NCI-H2196 (cell line): Measurements from ENCODE around the gene TERB2.
"Not testable (repeated sequence)": the region's sequence is repeated elsewhere in the genome, so short reads cannot be mapped to it uniquely, and the experiment has no call there.

Experiments used
- DNase-seq: peaks from one replicate; lab custom pipeline; 2025; ENCODE audit not compliant: unreplicated experiment; lab: John Stamatoyannopoulos, UW

Gene TERB2, protein sequence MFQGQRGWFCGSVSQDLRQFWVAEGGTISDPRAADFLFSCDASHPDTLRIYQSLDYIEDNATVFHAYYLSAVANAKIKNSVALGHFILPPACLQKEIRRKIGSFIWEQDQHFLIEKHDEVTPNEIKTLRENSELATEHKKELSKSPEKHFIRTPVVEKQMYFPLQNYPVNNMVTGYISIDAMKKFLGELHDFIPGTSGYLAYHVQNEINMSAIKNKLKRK

DNA sequence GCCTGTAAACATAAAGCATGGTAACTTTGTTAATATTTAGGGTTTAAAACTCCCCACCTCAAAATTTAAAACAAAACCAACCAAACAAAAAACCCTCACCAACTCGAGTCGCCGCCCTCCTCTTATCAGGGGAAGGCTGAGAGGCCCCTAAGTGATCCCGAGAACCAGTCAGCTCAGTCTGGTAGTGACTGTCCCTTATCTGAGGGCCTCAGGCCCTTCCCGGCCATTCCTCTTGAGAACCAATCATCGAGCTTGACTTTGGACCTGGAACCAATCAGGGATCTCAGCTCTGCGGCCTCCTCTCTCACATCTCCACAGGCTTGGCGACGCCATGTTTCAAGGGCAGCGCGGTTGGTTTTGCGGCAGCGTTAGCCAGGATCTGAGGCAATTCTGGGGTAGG lies at the start of gene TERB2:
TERB2 (plus strand) TSS at position 300 of the 400 bp plus-strand sequence; CDS start at position 332, 32 bp downstream.
- no peak for DNase-seq

DNA sequence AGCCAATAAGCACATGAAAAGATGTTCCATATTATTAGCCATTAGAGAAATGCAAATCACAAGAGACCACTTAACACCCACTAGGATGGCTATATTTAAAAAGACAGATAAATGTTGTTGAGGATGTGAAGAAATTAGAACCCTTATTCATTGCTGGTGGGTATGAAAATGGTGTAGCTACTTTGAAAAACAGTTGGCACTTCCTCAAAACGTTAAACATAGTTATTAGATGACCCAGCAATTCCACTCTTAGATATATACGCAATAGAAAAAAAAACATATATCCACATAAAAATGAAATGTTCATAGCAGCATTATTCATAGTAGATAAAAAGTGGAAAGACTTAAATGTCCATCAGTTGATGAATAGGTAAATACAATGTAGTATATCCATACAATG lies 47.1 kb upstream of the TERB2 start:
- DNase-seq: no peak

DNA sequence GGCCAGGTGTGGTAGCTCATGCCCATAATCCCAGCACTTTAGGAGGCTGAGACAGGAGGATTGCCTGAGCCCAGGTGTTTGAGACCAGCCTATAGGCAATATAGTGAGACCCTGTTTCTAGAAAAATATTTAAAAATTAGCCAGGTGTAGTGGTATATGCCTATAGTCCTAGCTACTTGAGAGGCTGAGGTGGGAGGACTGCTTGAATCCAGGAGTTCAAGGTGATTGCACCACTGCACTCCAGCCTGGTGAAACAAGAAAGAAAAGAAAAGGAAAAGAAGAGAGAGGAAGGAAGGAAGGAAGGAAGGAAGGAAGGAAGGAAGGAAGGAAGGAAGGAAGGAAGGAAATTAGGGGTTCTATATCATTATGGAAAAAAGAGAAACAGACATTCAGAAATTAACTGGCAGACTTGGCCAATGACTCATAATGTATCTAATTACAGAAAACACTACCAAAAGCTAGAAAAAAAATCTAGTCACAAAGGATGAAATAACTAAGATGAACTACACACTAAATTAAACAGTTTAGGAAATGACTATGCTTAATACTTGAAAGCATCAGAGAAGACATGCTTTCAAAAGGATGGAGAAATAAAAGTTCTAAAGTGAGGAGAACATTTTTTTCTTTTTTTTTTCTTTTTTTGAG lies 45.4 kb upstream of the TERB2 start:
- DNase-seq: no peak

DNA sequence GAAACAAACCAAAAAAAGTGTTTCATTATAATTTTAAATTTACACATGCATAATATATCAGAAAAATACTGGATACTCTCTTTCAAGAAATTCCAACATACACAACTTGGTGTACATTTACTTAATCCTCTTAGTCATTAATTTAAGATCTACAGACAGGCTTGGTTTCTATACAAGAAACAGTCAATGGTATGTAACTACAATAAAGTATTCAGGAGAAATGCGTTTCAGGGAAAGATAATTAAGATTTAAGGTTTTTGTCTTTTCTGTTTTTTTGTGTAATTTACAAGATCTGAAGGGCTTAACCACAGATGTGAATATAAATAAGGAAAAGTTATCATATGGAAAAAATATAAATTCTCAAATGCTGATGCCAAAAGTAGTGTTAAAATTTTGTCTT lies 44.3 kb upstream of the TERB2 start:
- DNase-seq: not testable (repeated sequence)

DNA sequence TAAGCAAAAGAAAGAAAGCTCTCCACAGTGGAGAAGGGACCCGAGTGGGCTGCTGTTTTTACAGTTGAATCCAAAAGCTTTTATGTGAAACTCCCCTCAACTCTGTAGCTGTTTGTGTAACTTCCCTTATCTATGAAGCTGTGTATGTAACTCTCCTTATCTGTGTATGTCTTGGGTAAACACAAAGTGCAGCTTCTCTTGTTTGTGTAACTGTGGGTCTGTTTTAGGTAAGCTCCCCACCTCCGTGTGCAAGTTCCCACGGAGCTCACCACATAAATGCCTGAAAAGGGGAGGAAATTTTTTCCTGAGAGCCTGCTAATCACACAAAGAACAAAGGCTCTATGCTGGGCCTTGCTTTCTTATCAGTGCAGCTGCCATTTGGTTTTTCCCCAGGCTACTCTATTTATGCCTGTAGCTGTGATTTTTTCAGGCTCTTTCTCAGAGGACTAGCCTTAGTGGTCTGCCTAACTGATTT lies 43.5 kb upstream of the TERB2 start:
- DNase-seq: not testable (repeated sequence)

DNA sequence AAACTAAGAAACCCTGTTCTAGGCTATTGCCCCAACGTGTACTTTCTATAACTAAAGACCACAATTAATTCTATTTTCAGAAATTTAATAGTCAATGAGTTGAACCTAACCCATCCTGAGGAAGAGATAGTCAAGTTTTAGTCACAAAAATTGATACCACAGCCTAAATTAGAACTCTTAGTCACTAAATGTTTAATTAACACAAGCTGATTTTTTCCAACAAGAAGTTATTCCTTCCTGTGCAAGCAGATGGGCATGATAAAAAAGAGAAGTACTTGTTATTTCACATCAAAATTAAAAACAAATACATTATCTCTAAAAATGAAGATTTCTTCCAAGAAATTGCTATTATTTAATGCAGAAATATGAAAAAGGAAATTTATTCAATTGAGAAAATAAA lies 38.4 kb upstream of the TERB2 start:
- no peak for DNase-seq

DNA sequence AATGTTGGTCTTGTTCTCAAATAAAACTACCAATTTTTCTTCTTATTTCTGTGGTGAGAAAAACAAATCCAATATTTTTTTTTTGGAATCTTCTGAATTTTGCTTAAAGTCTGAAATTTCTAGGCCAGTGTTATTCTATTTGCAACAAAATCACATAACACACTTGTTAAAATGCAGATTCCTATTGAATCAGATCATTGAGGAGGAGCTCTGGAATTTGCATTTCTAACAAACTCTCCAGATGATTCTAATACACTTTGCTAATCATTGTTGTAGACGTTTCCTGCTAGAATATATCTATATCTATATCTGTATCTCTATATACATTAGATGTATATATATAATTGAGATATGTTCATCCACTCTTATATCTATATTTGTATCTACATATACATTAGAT lies 27.8 kb upstream of the TERB2 start:
- not testable (repeated sequence) for DNase-seq

DNA sequence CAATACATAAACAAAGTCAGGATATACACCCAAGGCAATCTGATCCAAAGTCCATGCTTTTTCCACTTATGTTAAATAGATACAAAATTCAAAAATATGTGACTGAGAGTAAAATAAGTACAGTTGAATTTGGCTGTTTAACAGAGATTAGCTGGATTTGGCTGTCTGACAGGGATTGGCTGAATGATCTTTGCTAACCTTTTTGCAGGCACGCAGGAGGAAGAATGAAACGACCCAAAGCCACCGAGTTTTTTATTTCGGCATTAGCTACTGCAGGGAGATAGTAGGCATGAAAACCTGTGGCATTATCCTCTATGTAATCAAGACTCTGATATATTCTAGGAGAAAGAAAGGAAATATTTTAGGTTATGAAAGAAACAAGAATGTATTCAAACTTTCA lies 26.2 kb upstream of the TERB2 start:
- not testable (repeated sequence) for DNase-seq

DNA sequence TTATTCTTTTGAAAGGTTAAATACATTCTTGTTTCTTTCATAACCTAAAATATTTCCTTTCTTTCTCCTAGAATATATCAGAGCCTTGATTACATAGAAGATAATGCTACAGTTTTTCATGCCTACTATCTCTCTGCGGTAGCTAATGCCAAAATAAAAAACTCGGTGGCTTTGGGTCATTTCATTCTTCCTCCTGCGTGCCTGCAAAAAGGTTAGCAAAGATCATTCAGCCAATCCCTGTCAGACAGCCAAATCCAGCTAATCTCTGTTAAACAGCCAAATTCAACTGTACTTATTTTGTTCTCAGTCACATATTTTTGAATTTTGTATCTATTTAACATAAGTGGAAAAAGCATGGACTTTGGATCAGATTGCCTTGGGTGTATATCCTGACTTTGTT lies 1.8 kb downstream of the TERB2 start:
- DNase-seq: not testable (repeated sequence)

DNA sequence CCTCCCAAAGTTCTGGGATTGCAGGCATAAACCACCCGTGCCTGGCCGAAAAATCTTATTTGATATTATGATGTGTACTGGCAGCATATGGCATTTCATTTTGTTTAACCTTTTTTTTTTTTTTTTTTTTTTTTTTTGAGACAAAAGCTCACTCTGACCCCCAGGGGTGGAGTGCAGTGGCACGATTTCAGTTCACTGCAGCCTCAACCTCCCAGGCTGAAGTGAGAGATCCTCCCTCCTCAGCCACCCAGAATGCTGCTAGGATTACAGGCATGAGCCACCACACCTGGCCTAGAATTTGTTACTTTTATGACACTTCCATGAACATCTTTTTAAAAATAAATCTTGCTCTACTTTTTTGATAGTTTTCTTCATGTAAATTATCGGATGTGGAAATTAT lies 12.0 kb downstream of the TERB2 start:
- DNase-seq: no peak

DNA sequence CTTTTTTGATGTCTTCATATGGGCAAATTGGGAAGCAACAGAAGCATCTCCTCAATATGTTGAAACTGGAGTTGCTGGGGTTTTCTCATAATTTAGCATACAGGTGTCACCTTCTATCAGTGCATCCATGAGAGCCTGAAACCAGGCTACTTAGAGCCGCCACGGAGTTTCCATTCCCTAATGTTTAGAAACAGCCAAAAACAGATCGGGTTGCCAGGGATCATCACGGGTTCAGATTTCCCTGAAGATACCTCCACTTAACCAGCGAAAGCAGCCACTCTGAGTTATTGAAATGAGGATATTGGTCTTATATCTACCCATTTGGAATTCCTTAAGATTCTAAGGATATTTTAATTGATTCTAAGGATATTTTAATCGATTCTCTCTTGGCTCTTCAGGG lies 14.5 kb downstream of the TERB2 start:
- DNase-seq: no peak

DNA sequence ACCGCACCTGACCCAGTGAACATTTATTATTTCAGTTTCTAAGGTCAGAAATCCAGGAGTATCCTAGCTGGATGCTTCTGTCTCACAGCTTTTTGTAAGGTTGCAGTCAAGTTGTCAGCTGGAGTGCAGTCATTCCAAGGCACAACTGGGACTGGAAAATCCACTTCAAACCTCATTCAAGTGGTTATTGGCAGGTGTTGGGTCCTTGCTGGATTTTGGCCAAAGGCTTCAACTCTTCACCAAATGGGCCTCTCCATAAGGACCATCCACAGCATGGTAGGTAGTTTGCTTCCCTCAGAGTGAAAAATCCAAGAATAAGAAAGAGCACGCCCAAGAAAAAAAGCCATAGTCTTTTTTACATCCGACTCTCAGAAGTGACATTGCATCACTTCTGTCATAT lies 19.7 kb downstream of the TERB2 start:
- DNase-seq: not testable (repeated sequence)

DNA sequence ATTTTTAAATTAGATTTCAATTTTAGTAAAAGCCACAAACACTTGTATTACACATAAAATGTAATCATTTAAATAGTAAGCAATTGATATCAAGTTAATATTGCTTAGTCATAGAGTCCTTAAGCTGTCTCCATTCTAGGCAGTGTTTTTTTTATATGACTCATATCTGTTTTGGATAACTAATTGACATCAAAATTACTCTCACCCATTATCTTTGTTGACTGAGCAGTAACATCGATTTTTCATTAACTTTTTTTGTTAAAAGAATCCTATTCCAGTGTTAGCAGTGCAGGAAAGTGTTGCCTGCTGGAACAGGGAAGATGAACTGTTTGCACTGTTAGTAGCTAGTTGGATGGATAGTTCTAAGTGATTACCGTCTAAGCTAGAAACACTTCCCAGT lies 21.3 kb downstream of the TERB2 start:
- DNase-seq: not testable (repeated sequence)

DNA sequence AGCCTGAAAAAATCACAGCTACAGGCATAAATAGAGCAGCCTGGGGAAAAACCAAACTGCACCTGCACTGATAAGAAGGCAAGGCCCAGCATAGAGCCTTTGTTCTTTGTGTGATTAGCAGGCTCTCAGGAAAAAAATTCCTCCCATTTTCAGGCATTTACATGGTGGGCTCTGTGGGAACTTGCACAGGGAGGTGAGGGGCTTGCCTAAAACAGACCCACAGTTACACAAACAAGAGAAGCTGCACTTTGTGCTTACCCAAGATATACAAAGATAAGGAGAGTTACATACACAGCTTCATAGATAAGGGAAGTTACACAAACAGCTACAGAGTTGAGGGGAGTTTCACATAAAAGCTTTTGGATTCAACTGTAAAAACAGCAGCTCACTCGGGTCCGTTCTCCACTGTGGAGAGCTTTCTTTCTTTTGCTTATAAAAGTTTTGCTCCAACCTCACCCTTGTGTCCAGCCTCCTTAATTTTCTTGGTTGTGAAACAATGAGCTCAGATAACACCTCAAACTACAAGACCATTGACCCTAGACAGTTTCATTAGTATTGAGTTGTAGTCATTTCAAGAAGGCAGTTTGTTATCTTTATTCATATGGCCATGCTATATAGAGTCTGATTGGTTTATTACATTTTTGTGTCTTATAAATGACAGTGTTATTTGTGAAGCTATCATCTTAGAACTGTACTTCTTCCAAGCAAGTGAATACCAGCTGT lies 23.3 kb downstream of the TERB2 start:
- DNase-seq: not testable (repeated sequence)

DNA sequence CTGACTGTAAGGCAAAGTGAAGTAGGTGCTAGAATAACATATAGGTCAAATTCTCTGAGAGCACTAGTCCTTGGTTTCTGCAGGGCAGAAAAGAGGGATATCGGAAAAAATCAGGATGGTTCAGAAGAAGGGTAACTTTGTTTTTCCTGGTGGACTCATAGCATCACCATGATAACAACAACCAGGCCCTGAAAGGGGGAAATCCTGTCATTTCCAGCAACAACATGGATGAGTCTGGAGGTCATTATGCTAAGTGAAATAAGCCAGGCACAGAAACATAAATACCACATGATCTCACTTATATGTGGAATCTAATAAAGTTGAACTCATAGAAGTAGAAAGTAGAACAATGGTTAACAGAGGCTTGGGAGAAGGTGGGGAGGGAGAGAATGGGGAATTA lies 27.7 kb downstream of the TERB2 start:
- not testable (repeated sequence) for DNase-seq

DNA sequence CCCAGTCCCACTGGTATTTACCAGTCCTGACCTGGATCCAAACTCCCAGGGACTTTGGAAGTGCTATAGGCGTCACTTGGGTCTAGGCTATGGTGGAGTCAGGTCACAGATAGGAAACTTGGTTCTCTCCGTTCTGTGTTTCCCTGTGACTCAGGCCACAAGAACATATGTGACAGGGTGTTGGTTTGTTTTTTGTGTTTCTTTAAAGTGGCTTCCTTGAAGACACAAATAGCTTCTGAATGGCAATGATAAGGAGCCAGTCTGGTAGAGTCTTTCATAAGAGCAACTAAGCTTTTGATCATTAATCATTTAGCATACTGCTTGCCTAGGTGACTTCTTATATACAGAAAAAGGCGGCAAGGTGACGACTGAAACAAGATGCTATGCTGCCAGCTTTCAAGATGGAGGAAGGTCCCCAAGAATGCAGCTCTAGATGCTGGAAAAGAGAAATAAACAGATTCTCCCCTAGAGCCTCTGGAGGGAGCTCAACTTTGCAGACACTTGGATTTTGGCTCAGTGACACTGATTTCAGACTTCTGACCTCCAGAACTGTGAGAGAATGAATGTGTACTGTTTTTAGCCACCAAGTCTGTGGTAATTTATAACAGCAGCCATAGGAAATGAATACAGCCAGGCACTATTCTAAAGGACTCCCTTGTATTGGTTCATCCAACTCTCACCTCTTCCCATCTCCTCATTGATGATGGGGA lies 30.0 kb downstream of the TERB2 start:
- DNase-seq: not testable (repeated sequence)

DNA sequence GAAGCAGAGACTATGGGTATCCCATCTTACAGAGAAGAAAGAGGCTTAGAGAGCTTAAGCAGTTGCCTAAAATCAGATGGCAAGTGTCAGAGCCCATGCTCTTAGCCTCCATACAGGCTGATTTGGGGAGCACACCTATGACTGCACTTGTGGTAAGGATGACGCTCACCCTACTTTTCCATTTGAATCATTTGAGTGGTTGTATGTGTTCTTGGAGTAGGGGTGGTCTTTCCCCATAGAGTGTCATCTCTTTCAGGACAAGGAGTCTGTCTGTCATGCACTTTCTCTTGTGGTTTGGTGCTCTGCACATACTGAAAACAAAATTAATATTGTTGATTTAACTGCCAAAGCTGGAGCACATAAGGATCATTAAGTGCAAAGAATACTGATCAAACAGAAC lies 31.2 kb downstream of the TERB2 start:
- not testable (repeated sequence) for DNase-seq

DNA sequence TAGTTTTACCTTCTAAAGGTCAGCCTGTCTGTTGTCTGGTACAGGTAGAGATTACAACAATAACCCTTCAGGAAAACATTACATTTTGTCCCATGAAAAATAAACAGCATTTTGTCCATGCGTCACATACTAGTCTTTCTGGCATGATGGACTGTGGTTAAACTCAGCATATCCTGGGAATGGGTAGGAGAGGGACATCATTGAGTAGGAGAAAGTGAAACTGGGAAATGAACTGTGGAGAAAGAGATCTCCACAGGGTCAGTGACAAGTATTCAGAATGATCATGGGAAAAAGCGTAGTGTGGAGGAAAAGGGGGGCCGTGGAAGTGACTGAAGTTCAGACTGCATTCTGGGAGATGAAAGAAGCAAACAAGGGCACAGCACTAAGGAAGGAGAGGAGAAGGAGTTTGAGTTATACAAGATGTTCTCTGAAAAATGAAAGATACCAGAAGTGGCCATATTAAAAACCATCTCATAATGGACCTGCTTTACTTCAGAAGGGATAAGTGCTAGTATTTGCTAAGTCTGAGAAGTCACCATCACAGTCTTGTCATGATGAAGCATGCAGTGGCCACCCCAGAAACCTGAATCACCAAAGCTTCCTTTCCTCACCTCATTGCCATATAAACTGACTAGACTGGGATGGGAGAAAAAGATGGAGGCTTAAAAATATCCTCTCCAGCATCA lies 31.8 kb downstream of the TERB2 start:
- not testable (repeated sequence) for DNase-seq

DNA sequence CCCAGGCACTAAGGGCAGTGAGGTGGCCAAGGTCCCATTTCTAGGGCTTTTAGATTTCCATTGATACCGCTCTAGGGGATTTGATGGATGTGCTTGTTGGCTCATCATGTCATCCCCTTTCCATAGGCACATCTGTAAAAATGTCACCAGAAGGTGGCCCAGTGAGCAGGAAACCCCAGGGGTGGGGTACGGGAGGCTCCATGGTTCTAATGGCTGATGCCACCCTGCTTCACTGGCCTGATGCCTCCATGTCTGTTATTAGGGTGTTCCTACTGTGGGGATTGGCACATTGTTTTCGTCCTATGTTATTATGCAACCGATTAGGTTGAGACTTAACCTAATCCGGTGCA lies 32.4 kb downstream of the TERB2 start:
- DNase-seq: not testable (repeated sequence)

DNA sequence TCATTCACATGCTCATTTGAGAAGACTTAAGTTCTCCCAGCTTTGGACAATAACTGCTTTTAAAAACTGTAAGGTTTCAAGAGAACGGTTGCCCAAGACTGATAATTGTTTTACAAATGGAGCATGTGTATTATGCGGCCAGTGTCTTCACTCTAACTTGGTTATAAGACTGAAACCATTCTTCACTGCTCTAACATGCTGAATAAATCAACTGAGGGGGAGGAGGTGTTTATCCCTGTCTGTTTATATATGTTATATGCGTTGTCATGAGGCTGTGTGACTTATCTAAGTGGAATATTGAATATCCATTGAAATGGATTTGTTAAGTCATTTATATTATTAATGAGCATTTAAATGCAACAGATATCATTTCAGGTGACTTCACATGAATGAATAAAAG lies 41.1 kb downstream of the TERB2 start:
- not testable (repeated sequence) for DNase-seq

DNA sequence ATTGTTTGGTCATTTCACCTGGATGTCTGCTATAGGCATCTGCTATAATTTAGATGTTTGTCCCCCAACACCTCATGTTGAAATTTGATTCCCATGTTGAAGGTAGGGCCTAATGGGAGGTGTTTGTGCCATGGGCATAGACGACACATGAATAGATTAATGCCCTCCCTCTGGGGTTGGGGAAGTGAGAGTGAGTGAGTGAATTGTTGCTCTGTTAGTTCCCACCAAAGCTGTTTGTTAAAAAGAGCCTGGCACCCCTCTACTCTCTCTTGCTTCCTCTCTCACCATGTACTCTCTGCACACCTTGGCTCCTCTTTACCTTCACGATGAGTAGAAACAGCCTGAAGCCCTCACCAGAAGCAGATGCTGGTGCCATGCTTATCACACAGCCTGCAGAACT lies 42.6 kb downstream of the TERB2 start:
- DNase-seq: no peak
